ENCODE data around the gene PIK3R4.

DNA sequence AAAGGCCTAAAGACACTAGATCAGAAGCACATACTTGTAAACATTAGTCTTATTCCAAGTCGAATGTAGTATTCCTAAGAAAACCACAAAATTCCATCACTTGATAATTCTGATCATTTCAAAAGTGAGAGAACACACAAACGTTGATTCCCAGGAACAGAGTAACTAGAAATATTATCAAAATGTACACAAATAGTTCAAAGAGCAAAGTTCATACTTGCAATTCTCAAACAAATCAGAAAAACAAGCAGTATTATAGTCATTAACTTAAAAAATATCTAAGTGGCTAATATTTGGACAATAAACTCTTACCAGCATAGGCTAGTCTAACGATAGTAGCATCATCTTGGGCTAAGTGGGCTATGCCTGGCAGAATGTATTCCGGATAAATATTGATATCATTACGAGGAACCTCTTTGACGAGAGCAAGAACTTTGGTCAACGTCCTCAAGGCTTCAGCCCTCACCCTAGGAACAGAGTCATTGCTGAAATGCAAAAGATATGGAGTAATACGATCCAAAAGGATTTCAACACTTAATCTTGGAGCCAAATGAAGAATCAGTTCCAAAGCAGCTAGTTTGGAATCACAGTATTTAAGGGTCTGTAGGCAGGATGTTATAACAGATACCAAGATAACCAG, 13.3 kb downstream of the PIK3R4 start:
- TF ChIP-seq, protein P1, sequence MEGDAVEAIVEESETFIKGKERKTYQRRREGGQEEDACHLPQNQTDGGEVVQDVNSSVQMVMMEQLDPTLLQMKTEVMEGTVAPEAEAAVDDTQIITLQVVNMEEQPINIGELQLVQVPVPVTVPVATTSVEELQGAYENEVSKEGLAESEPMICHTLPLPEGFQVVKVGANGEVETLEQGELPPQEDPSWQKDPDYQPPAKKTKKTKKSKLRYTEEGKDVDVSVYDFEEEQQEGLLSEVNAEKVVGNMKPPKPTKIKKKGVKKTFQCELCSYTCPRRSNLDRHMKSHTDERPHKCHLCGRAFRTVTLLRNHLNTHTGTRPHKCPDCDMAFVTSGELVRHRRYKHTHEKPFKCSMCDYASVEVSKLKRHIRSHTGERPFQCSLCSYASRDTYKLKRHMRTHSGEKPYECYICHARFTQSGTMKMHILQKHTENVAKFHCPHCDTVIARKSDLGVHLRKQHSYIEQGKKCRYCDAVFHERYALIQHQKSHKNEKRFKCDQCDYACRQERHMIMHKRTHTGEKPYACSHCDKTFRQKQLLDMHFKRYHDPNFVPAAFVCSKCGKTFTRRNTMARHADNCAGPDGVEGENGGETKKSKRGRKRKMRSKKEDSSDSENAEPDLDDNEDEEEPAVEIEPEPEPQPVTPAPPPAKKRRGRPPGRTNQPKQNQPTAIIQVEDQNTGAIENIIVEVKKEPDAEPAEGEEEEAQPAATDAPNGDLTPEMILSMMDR (IDR thresholded peaks at IDR 0.05; ENCODE audit: low read depth, low read length, poor library complexity, severe bottlenecking) = no peak
- no peak for TF ChIP-seq EZH2phosphoT487 (IDR thresholded peaks at IDR 0.05; ENCODE audit: borderline replicate concordance, low read length)
